ENCODE data around the gene PHF2. TPM values are rescaled to one million over a fixed set of nuclear protein-coding genes. Genes with fewer than 3 reads are reported as not detected.

The PHF2 gene
- total and polyA plus RNA-seq, 2 of the 4 experiments (the other 2 are of a cell fraction) = 5.9 to 9.5 TPM

DNA sequence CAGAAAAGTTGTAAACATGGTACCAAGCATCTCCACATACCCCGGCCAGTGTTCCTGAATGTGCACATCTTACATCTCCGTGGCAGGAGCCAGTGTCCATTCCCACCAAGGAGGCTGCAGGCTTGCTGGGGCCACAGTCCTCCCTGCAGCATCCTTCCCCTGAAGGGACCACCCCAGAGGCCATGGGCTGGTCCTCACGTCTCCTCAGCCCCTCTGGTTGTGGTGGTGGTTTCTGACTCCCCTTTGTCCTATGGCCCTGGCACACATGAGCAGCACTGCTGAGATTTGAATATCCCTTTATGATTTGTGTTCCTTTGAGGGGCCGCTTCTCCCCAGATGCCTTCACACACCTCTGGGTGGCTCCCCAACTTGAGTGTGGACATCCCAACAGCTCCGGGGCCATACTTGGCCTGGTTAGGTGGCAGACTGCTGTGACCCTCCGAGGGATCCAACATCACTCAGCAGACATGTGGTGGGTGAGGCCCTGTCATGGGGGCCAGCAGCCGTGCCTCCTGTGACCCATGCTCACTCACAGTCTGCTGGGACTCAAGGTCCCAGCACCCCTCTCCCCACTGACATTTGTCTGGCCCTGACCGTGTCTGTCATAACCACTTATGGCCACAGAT is 14.3 kb downstream of the PHF2 start:
- Histone ChIP-seq H2AK9ac (replicated peaks; ENCODE audit: low read depth, low read length, poor library complexity) (no peak overlapping the region), H2BK15ac (ENCODE audit: low read depth, low read length) (no peak overlapping the region), H3K79me1 (ENCODE audit: low read depth in 1 of 2, low read length in 2 of 2) (peaks cover 28 to 94% of the 10 kb centered on the region in 2 experiments), H4K5ac (ENCODE audit: low read depth, low read length) (no peak overlapping the region), H3K4ac (ENCODE audit: low read depth, low read length) (no peak overlapping the region), H4K91ac (ENCODE audit: insufficient read depth, low read depth, low read length) (no peak overlapping the region), H4K20me1 (ENCODE audit: insufficient read depth, low read length) (peaks cover 85% of the 10 kb centered on the region), H3K9ac (ENCODE audit: low read depth, low read length) (no peak overlapping the region), H3K27ac (ENCODE audit: insufficient read depth, low read length) (no peak overlapping the region), H2BK5ac (ENCODE audit: low read depth, low read length, poor library complexity, severe bottlenecking) (no peak overlapping the region), H3K56ac (ENCODE audit: extremely low read depth, insufficient read depth, low read length) (no peak overlapping the region), H3K14ac (replicated peaks; ENCODE audit: low read depth, low read length) (no peak overlapping the region), H3K9me1 (ENCODE audit: insufficient read depth, low read length) (peaks cover 32% of the 10 kb centered on the region; the same call in 1 of the 2 replicates), H3K36me3 (ENCODE audit: control insufficient read depth, insufficient read depth, low read length) (no peaks in the 10 kb centered on the region), H3K27me3 (ENCODE audit: control insufficient read depth, insufficient read depth, low read length) (no peaks in the 10 kb centered on the region), H2BK20ac (ENCODE audit: low read depth, low read length) (no peak overlapping the region), H3K4me1 (ENCODE audit: control insufficient read depth, insufficient read depth, low read length) (peaks cover 6% of the 10 kb centered on the region), H3K9me3 (ENCODE audit: control insufficient read depth, insufficient read depth, low read length) (no peaks in the 10 kb centered on the region), H2AFZ (replicated peaks; ENCODE audit: low read length, poor library complexity) (no peak overlapping the region), H2BK120ac (ENCODE audit: low read depth, low read length) (no peak overlapping the region), H3K4me3 (ENCODE audit: insufficient read depth, low read depth, low read length) (no peak overlapping the region), H3K4me2 (ENCODE audit: low read depth, low read length) (no peak overlapping the region), H2AK5ac (ENCODE audit: low read depth, low read length) (no peak overlapping the region), H3K18ac (ENCODE audit: low read depth, low read length) (no peak overlapping the region), H4K8ac (ENCODE audit: low read depth in 2 of 2, low read length in 2 of 2) (no peak overlapping the region), H3K23ac (ENCODE audit: low read depth, low read length) (no peak overlapping the region)
- no TSS peak for BruUV-seq (replicated peaks)
- dilution Hi-C loops (cut with HindIII; ENCODE audit: low sequenced_read_pairs, unreplicated experiment) = no loop called here
- CTCF ChIA-PET = no interaction called here
- WGBS, 2 experiments (ENCODE audit: extremely low coverage in 2 of 2, insufficient read length in 1 of 2) = 50% methylated on average over 1 of the region's 8 CpGs; no CpG with 5 or more reads in 1 of the 2 experiments
- POLR2A ChIA-PET (ENCODE audit: unreplicated experiment) = no interaction called here
- in situ Hi-C loops (cut with MboI; ENCODE audit: low sequenced_read_pairs) = no loop called here
- intact Hi-C loops (cut with micrococcal nuclease) = no loop called here
- no peak for ATAC-seq (ENCODE audit: low read depth)
- TF ChIP-seq MAFK (IDR thresholded peaks at IDR 0.05; ENCODE audit: low read depth, low read length) (no peak), RFX5 (IDR thresholded peaks at IDR 0.05; ENCODE audit: low read depth, low read length) (no peak), RCOR1 (IDR thresholded peaks at IDR 0.05; ENCODE audit: insufficient replicate concordance, low read length) (no peak), CEBPB (IDR thresholded peaks at IDR 0.05; ENCODE audit: low read depth, low read length) (no peak), CHD1 (IDR thresholded peaks at IDR 0.05; ENCODE audit: low read depth, low read length) (no peak), BHLHE40 (IDR thresholded peaks at IDR 0.05; ENCODE audit: low read depth, low read length) (no peak), MXI1 (IDR thresholded peaks at IDR 0.05; ENCODE audit: borderline replicate concordance, low read depth, low read length) (no peak), POLR2A (IDR thresholded peaks at IDR 0.05; ENCODE audit: low read depth, low read length) (no peak), MAZ (IDR thresholded peaks at IDR 0.05; ENCODE audit: borderline replicate concordance, low read depth, low read length) (no peak), NFE2L2 (IDR thresholded peaks at IDR 0.05; ENCODE audit: low read depth, low read length) (no peak), FOS (IDR thresholded peaks at IDR 0.05; ENCODE audit: low read depth, low read length) (no peak), RAD21 (IDR thresholded peaks at IDR 0.05; ENCODE audit: low read length) (no peak)
- TF ChIP-seq, protein P1, sequence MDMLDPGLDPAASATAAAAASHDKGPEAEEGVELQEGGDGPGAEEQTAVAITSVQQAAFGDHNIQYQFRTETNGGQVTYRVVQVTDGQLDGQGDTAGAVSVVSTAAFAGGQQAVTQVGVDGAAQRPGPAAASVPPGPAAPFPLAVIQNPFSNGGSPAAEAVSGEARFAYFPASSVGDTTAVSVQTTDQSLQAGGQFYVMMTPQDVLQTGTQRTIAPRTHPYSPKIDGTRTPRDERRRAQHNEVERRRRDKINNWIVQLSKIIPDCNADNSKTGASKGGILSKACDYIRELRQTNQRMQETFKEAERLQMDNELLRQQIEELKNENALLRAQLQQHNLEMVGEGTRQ (IDR thresholded peaks at IDR 0.05; ENCODE audit: low read depth, low read length) = no peak
- TF ChIP-seq, protein P2, sequence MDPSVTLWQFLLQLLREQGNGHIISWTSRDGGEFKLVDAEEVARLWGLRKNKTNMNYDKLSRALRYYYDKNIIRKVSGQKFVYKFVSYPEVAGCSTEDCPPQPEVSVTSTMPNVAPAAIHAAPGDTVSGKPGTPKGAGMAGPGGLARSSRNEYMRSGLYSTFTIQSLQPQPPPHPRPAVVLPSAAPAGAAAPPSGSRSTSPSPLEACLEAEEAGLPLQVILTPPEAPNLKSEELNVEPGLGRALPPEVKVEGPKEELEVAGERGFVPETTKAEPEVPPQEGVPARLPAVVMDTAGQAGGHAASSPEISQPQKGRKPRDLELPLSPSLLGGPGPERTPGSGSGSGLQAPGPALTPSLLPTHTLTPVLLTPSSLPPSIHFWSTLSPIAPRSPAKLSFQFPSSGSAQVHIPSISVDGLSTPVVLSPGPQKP (IDR thresholded peaks at IDR 0.05; ENCODE audit: borderline replicate concordance, low read depth, low read length) = no peak
- TF ChIP-seq, protein P3, sequence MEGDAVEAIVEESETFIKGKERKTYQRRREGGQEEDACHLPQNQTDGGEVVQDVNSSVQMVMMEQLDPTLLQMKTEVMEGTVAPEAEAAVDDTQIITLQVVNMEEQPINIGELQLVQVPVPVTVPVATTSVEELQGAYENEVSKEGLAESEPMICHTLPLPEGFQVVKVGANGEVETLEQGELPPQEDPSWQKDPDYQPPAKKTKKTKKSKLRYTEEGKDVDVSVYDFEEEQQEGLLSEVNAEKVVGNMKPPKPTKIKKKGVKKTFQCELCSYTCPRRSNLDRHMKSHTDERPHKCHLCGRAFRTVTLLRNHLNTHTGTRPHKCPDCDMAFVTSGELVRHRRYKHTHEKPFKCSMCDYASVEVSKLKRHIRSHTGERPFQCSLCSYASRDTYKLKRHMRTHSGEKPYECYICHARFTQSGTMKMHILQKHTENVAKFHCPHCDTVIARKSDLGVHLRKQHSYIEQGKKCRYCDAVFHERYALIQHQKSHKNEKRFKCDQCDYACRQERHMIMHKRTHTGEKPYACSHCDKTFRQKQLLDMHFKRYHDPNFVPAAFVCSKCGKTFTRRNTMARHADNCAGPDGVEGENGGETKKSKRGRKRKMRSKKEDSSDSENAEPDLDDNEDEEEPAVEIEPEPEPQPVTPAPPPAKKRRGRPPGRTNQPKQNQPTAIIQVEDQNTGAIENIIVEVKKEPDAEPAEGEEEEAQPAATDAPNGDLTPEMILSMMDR (conservative IDR thresholded peaks at IDR 0.05; ENCODE audit: low read depth, low read length) = no peak
- no peak for DNase-seq
